Thymus (tissue), 2 donors: ENCODE measurements around the gene TTC8. TPM values are rescaled to one million over a fixed set of nuclear protein-coding genes. Genes with fewer than 3 reads are reported as not detected.

Experiments
- polyA plus RNA-seq: library from polyadenylated mRNA; stranded (reverse); fragments of 200-250 nt; gene quantifications from one replicate; pipeline ENCODE4 v1.2.3, GENCODE V29; 2013
- total RNA-seq: library from RNA; stranded (reverse); fragments of 120-200 nt; gene quantifications from one replicate; pipeline ENCODE4 v1.2.4, GENCODE V29; 2013
- donor health status: healthy.

The TTC8 gene
- total and polyA plus RNA-seq, 2 donors: 5.9 to 12.0 TPM

Other genes starting within 250 kb of the TTC8 start
- gene EML5, start 31.7 kb upstream of the TTC8 start, total RNA-seq: 1.2 TPM
- 0.57 TPM for gene EML5, start 31.7 kb upstream of the TTC8 start, polyA plus RNA-seq